Naive thymus-derived CD4-positive, alpha-beta T cell (primary cell): ENCODE measurements around the gene FNDC10. TPM values are rescaled to one million over a fixed set of nuclear protein-coding genes. Genes with fewer than 3 reads are reported as not detected.
A peak's percentile ranks its signal among the peaks of the same experiment; 100 is the strongest.
"Not testable (repeated sequence)": the region's sequence is repeated elsewhere in the genome, so short reads cannot be mapped to it uniquely, and the experiment has no call there.

Experiments
- ATAC-seq: fragments of 150-1000 bp; cut with Tn5 transposase; 2 replicates; pipeline ENCODE4 v1.10.0; 2021; ENCODE audit warnings: mild to moderate bottlenecking, moderate library complexity
- CTCF ChIA-PET: fragments of 350-600 bp; sonication (Branson Sonifier 250); formaldehyde crosslinking; loops from one replicate; lab custom pipeline; 2021; ENCODE audit warnings: antibody characterized with exemption; lab: Charles Lee
- POLR2A ChIA-PET: fragments of 350-600 bp; sonication (Branson Sonifier 250); formaldehyde crosslinking; loops from one replicate; lab custom pipeline; 2021; ENCODE audit warnings: antibody characterized with exemption, inconsistent platforms; lab: Charles Lee
- DNase-seq, 9 donors: peaks; one replicate each; pipeline versions ENCODE4 v3.0.0 to v3.0.0-alpha.2; 2020 to 2022; ENCODE audit warnings: mixed read lengths in 1 of 9
- H3K27ac ChIP-seq: one replicate; pipeline ENCODE4 v1.7.0; 2013; ENCODE audit warnings: mild to moderate bottlenecking, low read depth, low read length, moderate library complexity
- H3K27me3 ChIP-seq, 2 donors: one replicate each; pipeline ENCODE4 v1.7.0; 2013; ENCODE audit warnings: low read length in 2 of 2, mild to moderate bottlenecking in 2 of 2, moderate library complexity in 2 of 2; ENCODE audit not compliant: control insufficient read depth in 2 of 2, insufficient read depth in 2 of 2
- H3K36me3 ChIP-seq, 3 experiments: 1 replicate in 2 of 3; 2 replicates in 1 of 3; pipeline ENCODE4 v1.7.0; 2013; ENCODE audit warnings: low read length in 3 of 3, mild to moderate bottlenecking in 3 of 3, moderate library complexity in 1 of 3; ENCODE audit not compliant: insufficient read depth in 3 of 3, control insufficient read depth in 2 of 3
- H3K4me1 ChIP-seq, 2 donors: one replicate each; pipeline ENCODE4 v1.7.0; 2013; ENCODE audit warnings: low read length in 2 of 2, mild to moderate bottlenecking in 2 of 2, moderate library complexity in 1 of 2; ENCODE audit not compliant: control insufficient read depth in 2 of 2, insufficient read depth in 2 of 2
- H3K4me3 ChIP-seq: 2 replicates; pipeline ENCODE4 v1.7.0; 2013; ENCODE audit warnings: mild to moderate bottlenecking, low read length
- H3K9me3 ChIP-seq, 3 experiments: 1 replicate in 2 of 3; 2 replicates in 1 of 3; pipeline ENCODE4 v1.7.0; 2013; ENCODE audit warnings: low read length in 3 of 3; ENCODE audit not compliant: control insufficient read depth in 2 of 3
- H3K27ac Mint-ChIP-seq, 9 donors: one replicate each; pipeline ENCODE4 v1.8.0; 2020 to 2022; ENCODE audit warnings: mixed read lengths in 9 of 9, mild to moderate bottlenecking in 8 of 9, moderate library complexity in 5 of 9, inconsistent platforms in 2 of 9
- H3K27me3 Mint-ChIP-seq, 5 donors: one replicate each; pipeline ENCODE4 v1.8.0; 2021 to 2022; ENCODE audit warnings: mixed read lengths in 5 of 5, mild to moderate bottlenecking in 1 of 5
- H3K36me3 Mint-ChIP-seq, 5 donors: one replicate each; pipeline ENCODE4 v1.8.0; 2020 to 2022; ENCODE audit warnings: mixed read lengths in 5 of 5, mild to moderate bottlenecking in 3 of 5, inconsistent platforms in 1 of 5
- H3K4me1 Mint-ChIP-seq, 7 donors: one replicate each; pipeline ENCODE4 v1.8.0; 2020 to 2022; ENCODE audit warnings: mixed read lengths in 7 of 7, mild to moderate bottlenecking in 3 of 7, inconsistent platforms in 1 of 7
- H3K4me3 Mint-ChIP-seq, 10 donors: one replicate each; pipeline ENCODE4 v1.8.0; 2020 to 2022; ENCODE audit warnings: mild to moderate bottlenecking in 10 of 10, mixed read lengths in 10 of 10, moderate library complexity in 6 of 10, inconsistent platforms in 2 of 10
- H3K9me3 Mint-ChIP-seq, 11 donors: one replicate each; pipeline ENCODE4 v1.8.0; 2020 to 2022; ENCODE audit warnings: mixed read lengths in 11 of 11, mild to moderate bottlenecking in 4 of 11, inconsistent platforms in 1 of 11, moderate library complexity in 1 of 11
- intact Hi-C, 2 donors: fragments of 100-400 bp; cut with micrococcal nuclease; formaldehyde crosslinking; loops; one replicate each; pipeline ENCODE4 v1.15.1; 2023
- polyA plus RNA-seq, 2 donors: library from polyadenylated mRNA; unstranded; fragments of 300-500 nt; fragmentation: Illumina TruSeq; gene quantifications; one replicate each; pipeline ENCODE4 v1.2.3, GENCODE V29; 2021
- total RNA-seq, 6 experiments: library from RNA in 5 of 6; stranded (reverse) in 5 of 6; gene quantifications; 1 replicate in 5 of 6; 2 replicates in 1 of 6; pipeline ENCODE4 v1.2.3 and lab custom pipeline; 2021 to 2026

Gene FNDC10
- total and polyA plus RNA-seq, 7 experiments from 2014 or later = 1.3 to 10.7 (median 3.2) TPM

DNA sequence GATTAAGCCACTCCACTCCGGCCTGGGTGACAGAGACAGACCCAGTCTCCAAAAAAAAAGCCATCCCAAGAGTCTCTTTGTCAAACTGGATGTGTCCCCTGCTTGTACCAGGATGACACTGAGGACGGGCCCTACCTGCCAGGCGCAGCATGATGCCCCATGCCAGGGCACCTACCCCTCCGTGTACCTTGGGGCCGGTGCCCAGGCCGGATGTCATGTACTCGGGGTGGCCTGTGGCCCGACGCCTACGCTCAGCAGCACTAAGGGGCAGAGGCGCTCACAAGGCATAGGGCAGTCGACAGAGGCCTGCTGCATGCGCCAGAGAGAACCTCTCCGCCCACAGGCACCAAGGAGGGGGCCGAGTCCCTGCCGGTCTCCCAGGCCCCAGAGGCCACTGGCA lies 39.4 kb upstream of the FNDC10 start:
- intact Hi-C loops, H3K27me3 ChIP-seq, ATAC-seq, H3K4me1 ChIP-seq, H3K36me3 Mint-ChIP-seq, H3K27ac ChIP-seq, CTCF ChIA-PET, DNase-seq, H3K27ac Mint-ChIP-seq, H3K9me3 ChIP-seq, H3K9me3 Mint-ChIP-seq, H3K4me3 ChIP-seq, H3K27me3 Mint-ChIP-seq, H3K4me1 Mint-ChIP-seq, H3K4me3 Mint-ChIP-seq: not testable (repeated sequence)
- H3K36me3 ChIP-seq = peaks cover 0 to 14% (median 0%) of the 10 kb centered on the region in 3 experiments
- POLR2A ChIA-PET = interaction anchor here (0.7 kb wide), 1 partner anchor 80 kb away, joined by 4 read pairs; no protein-coding TSS in a partner anchor

DNA sequence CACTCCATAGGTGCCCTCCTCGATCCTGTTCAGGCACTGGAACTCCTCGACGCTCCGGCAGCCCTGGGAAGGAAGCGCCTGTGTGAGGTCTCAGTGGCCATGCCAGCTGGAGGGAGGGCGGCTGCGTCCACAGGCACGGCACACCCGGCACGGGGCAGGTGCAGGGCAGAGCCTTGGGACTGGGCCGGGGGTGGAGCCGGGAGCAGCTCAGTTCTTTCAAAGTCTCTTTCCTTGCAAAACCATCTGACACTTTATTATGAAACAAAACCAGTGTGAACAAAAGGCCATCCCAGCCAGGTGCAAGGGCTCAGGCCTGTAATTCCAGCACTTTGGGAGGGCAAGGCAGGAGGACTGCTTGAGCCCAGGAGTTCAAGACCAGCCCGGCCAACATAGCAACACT lies 38.6 kb upstream of the FNDC10 start:
- DNase-seq, H3K27me3 Mint-ChIP-seq, intact Hi-C loops, H3K9me3 ChIP-seq, H3K4me3 Mint-ChIP-seq, H3K4me3 ChIP-seq, H3K4me1 Mint-ChIP-seq, H3K4me1 ChIP-seq, H3K36me3 Mint-ChIP-seq, H3K27me3 ChIP-seq, ATAC-seq, H3K27ac Mint-ChIP-seq, CTCF ChIA-PET, H3K9me3 Mint-ChIP-seq, H3K27ac ChIP-seq: not testable (repeated sequence)
- POLR2A ChIA-PET = interaction anchor here (0.7 kb wide), 1 partner anchor 79 kb away, joined by 4 read pairs; no protein-coding TSS in a partner anchor
- H3K36me3 ChIP-seq = peaks cover 0 to 14% (median 0%) of the 10 kb centered on the region in 3 experiments

DNA sequence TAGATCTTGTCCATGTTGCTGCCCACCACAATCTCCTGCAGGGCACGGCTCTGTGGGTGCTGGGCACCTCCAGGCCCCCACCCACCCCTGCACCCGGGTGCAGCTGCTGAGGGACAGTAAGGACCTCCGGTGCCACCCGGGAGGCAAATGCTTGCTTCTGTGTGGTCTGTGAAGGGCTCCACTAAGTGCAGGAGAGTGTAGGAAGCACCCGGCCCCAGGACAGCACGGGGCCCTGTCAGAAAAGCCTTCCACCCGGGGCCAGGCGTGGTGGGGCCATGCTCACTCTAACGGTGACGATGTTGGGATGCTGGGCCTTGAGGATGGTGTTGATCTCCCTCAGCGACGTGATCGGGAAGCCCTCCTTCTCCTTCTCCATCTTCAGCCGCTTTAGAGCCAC lies 37.5 kb upstream of the FNDC10 start:
- H3K27ac ChIP-seq, DNase-seq, H3K4me3 ChIP-seq, H3K9me3 Mint-ChIP-seq, H3K27me3 Mint-ChIP-seq, H3K4me1 ChIP-seq, H3K4me3 Mint-ChIP-seq, H3K36me3 Mint-ChIP-seq, POLR2A ChIA-PET, intact Hi-C loops, H3K27ac Mint-ChIP-seq, CTCF ChIA-PET, H3K4me1 Mint-ChIP-seq, H3K27me3 ChIP-seq, ATAC-seq, H3K9me3 ChIP-seq: not testable (repeated sequence)
- H3K36me3 ChIP-seq = peaks cover 0 to 14% (median 0%) of the 10 kb centered on the region in 3 experiments

DNA sequence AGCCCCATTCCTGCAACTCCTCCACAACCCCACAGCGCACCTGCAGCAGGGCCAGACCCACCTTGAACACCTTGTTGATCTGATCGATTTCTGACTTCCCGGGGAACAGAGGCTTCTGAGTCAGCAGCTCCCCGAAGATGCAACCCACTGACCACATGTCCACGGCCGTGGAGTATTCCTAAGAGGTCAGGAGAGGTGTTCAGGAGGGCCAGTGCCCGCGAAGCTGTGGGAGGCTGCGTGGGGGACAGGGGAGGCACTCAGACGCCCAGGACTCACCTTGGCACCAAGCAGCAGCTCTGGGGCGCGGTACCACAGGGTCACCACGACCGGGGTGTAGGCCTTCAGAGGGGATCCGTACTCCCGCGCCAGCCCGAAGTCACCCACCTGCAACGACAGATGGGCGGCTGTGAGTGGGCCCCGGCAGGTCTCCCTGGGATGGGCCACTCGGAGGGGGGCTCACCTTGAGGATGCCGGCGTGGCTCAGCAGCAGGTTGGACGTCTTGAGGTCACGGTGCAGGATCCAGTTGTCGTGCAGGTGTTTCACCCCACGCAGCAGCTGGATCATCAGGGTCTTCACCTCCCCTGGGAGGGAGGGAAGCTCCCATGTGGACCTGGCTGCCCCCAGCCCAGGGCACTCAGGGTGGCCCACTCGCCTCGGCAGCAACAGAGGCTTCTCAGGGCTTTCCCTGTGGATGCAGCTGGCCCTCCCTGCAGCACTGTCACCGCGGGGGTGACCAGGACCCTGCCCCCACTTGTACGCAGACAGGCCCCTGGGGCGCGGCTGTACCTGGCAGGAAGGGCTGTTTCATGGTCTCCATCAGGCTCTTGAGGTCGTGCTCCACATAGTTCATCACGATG lies 36.9 kb upstream of the FNDC10 start:
- DNase-seq = not testable (repeated sequence)

DNA sequence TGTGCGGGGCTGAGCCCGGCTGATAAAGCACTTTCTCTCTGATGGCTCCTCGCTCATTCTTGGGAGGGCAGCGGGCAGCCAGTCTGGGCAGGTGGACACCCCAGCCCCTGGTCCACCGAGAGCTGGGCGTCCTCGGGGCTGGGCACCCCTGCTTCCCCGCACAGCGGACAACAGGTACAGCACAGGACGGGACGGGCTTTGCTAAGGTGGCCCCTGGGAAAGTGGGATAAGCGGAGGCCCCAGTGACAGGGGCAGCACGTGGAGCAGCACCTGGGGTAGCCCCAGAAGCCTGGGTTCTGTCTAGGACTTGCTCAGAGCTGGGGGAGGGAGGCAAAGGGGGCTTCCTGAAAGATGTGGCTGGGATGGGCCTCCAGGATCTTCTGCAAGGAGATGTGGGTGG lies 34.7 kb upstream of the FNDC10 start:
- H3K27ac ChIP-seq, H3K4me1 ChIP-seq, H3K4me1 Mint-ChIP-seq, H3K9me3 ChIP-seq, H3K27me3 Mint-ChIP-seq, POLR2A ChIA-PET, CTCF ChIA-PET, H3K36me3 Mint-ChIP-seq, intact Hi-C loops, H3K4me3 ChIP-seq, H3K4me3 Mint-ChIP-seq, ATAC-seq, H3K27ac Mint-ChIP-seq, H3K27me3 ChIP-seq, H3K9me3 Mint-ChIP-seq, DNase-seq: not testable (repeated sequence)
- H3K36me3 ChIP-seq = peaks cover 0 to 14% (median 0%) of the 10 kb centered on the region in 3 experiments

More for the DNA sequence above, 36.9 kb upstream of the FNDC10 start:
- H3K27ac ChIP-seq, H3K4me3 Mint-ChIP-seq, intact Hi-C loops, H3K4me1 Mint-ChIP-seq, H3K4me3 ChIP-seq, H3K4me1 ChIP-seq, H3K27me3 ChIP-seq, H3K9me3 ChIP-seq, ATAC-seq, H3K9me3 Mint-ChIP-seq, H3K36me3 Mint-ChIP-seq, H3K27me3 Mint-ChIP-seq, CTCF ChIA-PET, POLR2A ChIA-PET: not testable (repeated sequence)
- peaks cover 0 to 14% (median 0%) of the 10 kb centered on the region in 3 experiments for H3K36me3 ChIP-seq
- H3K27ac Mint-ChIP-seq = peak overlapping the region in 1 of 9 donors; percentile 43

DNA sequence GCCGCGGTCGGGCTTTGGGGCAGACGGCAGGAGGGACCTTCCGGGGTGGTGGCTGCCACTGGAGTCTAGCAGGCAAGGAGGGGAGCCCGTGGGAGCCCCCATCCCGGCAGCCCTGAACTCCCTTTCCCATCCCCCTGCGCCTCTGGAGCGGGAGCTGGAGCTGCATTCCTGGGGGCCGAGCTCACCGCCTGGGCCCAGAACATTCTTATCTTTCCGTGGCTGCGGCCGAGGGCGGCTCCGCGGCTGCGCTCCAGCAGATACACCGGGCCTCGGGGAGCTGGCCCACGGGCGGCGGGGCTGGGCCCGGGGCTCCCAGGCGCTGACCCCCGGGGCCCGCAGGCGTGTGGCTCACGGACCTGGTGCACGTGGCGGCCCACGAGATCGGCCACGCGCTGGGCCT lies 33.5 kb upstream of the FNDC10 start:
- POLR2A ChIA-PET, H3K4me1 ChIP-seq, intact Hi-C loops, H3K4me3 Mint-ChIP-seq, H3K9me3 Mint-ChIP-seq, H3K27me3 Mint-ChIP-seq, H3K4me3 ChIP-seq, H3K27me3 ChIP-seq, DNase-seq, CTCF ChIA-PET, H3K27ac Mint-ChIP-seq, H3K9me3 ChIP-seq, H3K4me1 Mint-ChIP-seq, H3K27ac ChIP-seq, ATAC-seq, H3K36me3 Mint-ChIP-seq: not testable (repeated sequence)
- H3K36me3 ChIP-seq = peaks cover 0 to 14% (median 0%) of the 10 kb centered on the region in 3 experiments
